Activated T-cell treated with anti-CD3 and anti-CD28 coated beads, Interleukin-2, amount 50 U/mL, for 24 hours (primary cell): Measurements from ENCODE around the gene TNFSF4.

Experiments used
- DNase-seq: peaks from one replicate; pipeline ENCODE4 v3.0.0-alpha.2; 2020
- H3K27ac Mint-ChIP-seq: 2 replicates; pipeline ENCODE4 v1.8.0; 2020; ENCODE audit warnings: mild to moderate bottlenecking, mixed read lengths
- H3K27me3 Mint-ChIP-seq: 2 replicates; pipeline ENCODE4 v1.8.0; 2020; ENCODE audit warnings: mixed read lengths
- H3K36me3 Mint-ChIP-seq: 2 replicates; pipeline ENCODE4 v1.8.0; 2020; ENCODE audit warnings: low read depth, mixed read lengths
- H3K4me1 Mint-ChIP-seq: 2 replicates; pipeline ENCODE4 v1.8.0; 2020; ENCODE audit warnings: low read depth, mixed read lengths
- H3K4me3 Mint-ChIP-seq: 2 replicates; pipeline ENCODE4 v1.8.0; 2020; ENCODE audit warnings: mild to moderate bottlenecking, moderate library complexity, mixed read lengths
- H3K9me3 Mint-ChIP-seq: 2 replicates; pipeline ENCODE4 v1.8.0; 2020; ENCODE audit warnings: mixed read lengths

Gene TNFSF4

DNA sequence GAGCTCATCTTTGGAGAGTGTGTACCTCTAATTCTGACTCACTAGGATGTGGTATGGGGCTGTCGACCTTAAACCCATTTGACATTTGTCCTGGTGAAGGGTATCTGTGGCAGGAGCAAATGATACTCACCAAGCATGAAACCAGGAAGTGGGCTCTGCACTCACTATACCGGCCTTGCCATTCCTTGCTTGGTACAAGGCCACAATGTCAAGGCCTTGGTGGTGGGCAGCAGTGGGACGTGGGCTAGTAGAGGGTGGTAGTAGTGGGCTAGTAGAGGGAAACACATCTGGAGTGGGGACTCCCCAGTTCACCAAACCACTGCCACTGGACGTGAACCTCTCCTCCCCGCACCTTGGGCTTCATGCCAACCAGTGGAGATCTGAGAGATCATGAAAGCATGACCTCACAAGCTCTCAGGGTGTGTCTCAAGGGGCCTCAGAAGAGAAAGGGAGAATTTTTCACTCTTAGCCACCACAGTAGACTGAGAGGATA lies 11.5 kb downstream of the TNFSF4 start:
- H3K4me1 Mint-ChIP-seq, result peaks cover 24% of the 10 kb centered on the region
- H3K27me3 Mint-ChIP-seq, result no peaks in the 10 kb centered on the region
- H3K4me3 Mint-ChIP-seq, result no peak overlapping the region
- peak overlapping the region; percentile 65 for H3K27ac Mint-ChIP-seq
- H3K9me3 Mint-ChIP-seq, result peaks cover 3% of the 10 kb centered on the region
- no peaks in the 10 kb centered on the region for H3K36me3 Mint-ChIP-seq
- DNase-seq, result peak; percentile 50

DNA sequence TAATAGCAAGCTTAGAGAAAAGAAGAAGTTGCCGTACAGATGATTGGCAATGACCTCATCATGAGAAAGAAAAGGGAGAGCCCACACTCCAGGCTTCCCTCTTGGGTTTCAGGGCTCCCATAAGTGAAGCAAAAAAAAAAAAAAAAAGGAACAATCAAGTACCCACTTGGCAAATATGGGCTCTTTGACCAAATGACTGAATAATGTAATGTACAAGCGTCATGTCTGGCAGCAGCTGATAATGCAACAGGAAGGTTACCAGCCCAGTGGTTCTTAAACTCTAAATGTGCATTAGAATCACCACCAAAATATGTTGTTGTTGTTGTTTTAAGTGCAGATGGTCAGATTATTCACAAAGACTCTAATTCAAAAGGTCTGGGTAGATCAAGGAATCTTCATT lies 13.5 kb downstream of the TNFSF4 start:
- no peak overlapping the region for H3K27ac Mint-ChIP-seq
- DNase-seq, result no peak
- H3K4me3 Mint-ChIP-seq, result no peak overlapping the region
- peaks cover 3% of the 10 kb centered on the region for H3K9me3 Mint-ChIP-seq
- no peaks in the 10 kb centered on the region for H3K27me3 Mint-ChIP-seq
- H3K36me3 Mint-ChIP-seq, result no peaks in the 10 kb centered on the region
- H3K4me1 Mint-ChIP-seq, result peaks cover 26% of the 10 kb centered on the region

DNA sequence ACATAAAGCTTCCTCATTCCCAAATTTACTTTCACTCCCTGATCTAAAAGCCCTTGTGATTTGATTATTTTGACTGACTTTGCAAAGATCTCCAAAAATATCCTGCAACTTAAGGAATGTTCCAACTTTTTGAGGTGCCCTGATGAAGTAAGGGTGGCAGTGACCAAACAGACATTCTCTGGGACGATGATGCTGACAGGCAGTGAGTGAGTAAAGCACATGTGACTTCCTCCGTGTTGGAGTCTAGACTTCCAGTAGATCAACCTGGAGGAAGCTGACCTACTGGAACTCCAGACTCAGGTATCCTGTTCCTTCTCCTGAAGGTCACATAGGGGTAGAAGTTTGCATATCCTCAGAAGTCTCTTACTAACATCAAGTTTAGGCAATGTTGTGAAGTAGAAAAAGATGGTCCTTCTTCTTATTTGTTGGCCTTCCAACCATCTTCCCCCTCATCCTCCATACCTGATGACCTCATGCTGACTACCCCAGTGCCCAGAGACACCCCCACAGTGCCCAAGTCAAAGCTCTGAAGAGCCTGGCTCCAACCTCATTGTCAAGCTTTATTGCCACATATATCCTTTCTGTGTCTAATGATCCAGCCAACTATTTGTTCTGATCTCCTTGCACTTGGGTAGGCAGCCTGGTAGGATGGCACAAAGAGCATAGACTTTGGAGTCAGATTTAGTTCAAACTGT lies 16.0 kb downstream of the TNFSF4 start:
- H3K9me3 Mint-ChIP-seq, result no peaks in the 10 kb centered on the region
- no peak overlapping the region for H3K4me3 Mint-ChIP-seq
- H3K27me3 Mint-ChIP-seq, result no peaks in the 10 kb centered on the region
- no peaks in the 10 kb centered on the region for H3K36me3 Mint-ChIP-seq
- DNase-seq, result no peak
- peaks cover 21% of the 10 kb centered on the region for H3K4me1 Mint-ChIP-seq
- H3K27ac Mint-ChIP-seq, result no peak overlapping the region

GRCh38 chr1:173190101-173190936 lies 16.8 kb downstream of the TNFSF4 start:
- H3K9me3 Mint-ChIP-seq, result no peaks in the 10 kb centered on the region
- no peaks in the 10 kb centered on the region for H3K27me3 Mint-ChIP-seq
- H3K4me1 Mint-ChIP-seq, result peaks cover 13% of the 10 kb centered on the region
- H3K4me3 Mint-ChIP-seq, result no peak overlapping the region
- H3K36me3 Mint-ChIP-seq, result no peaks in the 10 kb centered on the region
- no peak for DNase-seq
- no peak overlapping the region for H3K27ac Mint-ChIP-seq

DNA sequence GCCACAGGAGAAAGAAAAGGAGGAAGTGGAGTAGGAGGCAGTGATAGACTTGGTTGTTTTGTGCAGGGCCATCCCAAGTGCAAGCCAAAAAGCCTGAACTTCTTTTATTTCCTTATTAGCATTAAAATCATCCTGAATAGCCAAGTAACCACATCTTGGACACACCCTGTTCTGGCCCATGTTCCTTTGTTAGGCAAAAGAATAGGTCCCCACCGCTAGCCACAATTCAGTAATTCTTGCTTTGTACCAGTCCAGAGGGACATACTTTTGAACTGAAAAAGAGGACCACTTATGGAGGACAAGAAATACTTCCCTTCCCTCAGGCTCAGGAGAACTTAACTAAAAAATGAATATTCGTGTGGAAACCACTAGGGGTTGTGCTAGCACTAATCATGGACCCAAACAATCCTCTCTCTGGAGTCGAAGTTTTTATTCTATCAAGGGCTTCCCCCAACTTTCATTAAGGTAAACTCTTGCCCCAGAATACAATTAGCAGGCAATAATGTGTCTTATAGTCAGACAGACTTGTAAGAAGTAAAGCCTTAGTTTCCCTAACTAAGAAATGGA lies 19.4 kb downstream of the TNFSF4 start:
- peaks cover 6% of the 10 kb centered on the region for H3K4me1 Mint-ChIP-seq
- no peaks in the 10 kb centered on the region for H3K36me3 Mint-ChIP-seq
- H3K27me3 Mint-ChIP-seq, result no peaks in the 10 kb centered on the region
- H3K9me3 Mint-ChIP-seq, result no peaks in the 10 kb centered on the region
- no peak overlapping the region for H3K4me3 Mint-ChIP-seq
- DNase-seq, result no peak
- no peak overlapping the region for H3K27ac Mint-ChIP-seq

- no peaks in the 10 kb centered on the region for H3K4me1 Mint-ChIP-seq
- no peak overlapping the region for H3K4me3 Mint-ChIP-seq
Measured at GRCh38 chr1:173181791-173182190, 25.3 kb downstream of the TNFSF4 start.

GRCh38 chr1:173176246-173176645 lies 30.9 kb downstream of the TNFSF4 start:
- H3K9me3 Mint-ChIP-seq, result peaks cover 23% of the 10 kb centered on the region
- no peak overlapping the region for H3K27ac Mint-ChIP-seq
- H3K36me3 Mint-ChIP-seq, result peaks cover 7% of the 10 kb centered on the region
- H3K4me3 Mint-ChIP-seq, result no peak overlapping the region
- no peak for DNase-seq
- H3K4me1 Mint-ChIP-seq, result peaks cover 1% of the 10 kb centered on the region
- no peaks in the 10 kb centered on the region for H3K27me3 Mint-ChIP-seq

More at GRCh38 chr1:173181791-173182190, 25.3 kb downstream of the TNFSF4 start:
- Mint-ChIP-seq H3K27ac (no peak overlapping the region), H3K9me3 (peaks cover 2% of the 10 kb centered on the region), H3K36me3 (no peaks in the 10 kb centered on the region), H3K27me3 (no peaks in the 10 kb centered on the region)
- DNase-seq, result no peak

- Mint-ChIP-seq H3K9me3 (peaks cover 30% of the 10 kb centered on the region), H3K27me3 (no peaks in the 10 kb centered on the region), H3K36me3 (peaks cover 7% of the 10 kb centered on the region), H3K27ac (no peak overlapping the region), H3K4me3 (no peak overlapping the region), H3K4me1 (peaks cover 1% of the 10 kb centered on the region)
- DNase-seq, result no peak
Measured at GRCh38 chr1:173175514-173176145, 31.5 kb downstream of the TNFSF4 start.

- H3K27me3 Mint-ChIP-seq, result no peaks in the 10 kb centered on the region
- peaks cover 7% of the 10 kb centered on the region for H3K36me3 Mint-ChIP-seq
- H3K27ac Mint-ChIP-seq, result no peak overlapping the region
- H3K9me3 Mint-ChIP-seq, result peaks cover 28% of the 10 kb centered on the region
- peaks cover 1% of the 10 kb centered on the region for H3K4me1 Mint-ChIP-seq
- H3K4me3 Mint-ChIP-seq, result no peak overlapping the region
- DNase-seq, result no peak
Measured at GRCh38 chr1:173173388-173173787, 33.7 kb downstream of the TNFSF4 start.

DNA sequence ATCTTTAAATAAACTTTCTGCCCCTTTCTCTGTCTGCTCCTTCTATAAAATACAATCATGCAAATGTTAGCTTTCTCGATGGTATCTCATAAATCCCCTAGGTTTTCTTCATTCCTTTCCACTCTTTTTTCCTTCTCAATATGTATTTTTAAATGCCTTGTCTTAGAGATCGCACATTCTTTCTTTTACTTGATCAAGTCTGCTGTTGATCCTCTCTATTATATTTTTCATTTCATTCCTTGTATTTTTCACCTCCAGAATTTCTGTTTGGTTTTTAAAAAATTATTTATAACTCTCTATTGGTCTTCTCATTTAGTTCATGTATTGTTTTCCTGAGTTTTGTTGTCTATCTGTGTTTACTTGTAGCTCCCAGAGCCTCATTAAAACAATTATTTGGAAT lies 36.0 kb downstream of the TNFSF4 start:
- H3K27me3 Mint-ChIP-seq, result no peaks in the 10 kb centered on the region
- DNase-seq, result no peak
- peaks cover 25% of the 10 kb centered on the region for H3K9me3 Mint-ChIP-seq
- no peak overlapping the region for H3K4me3 Mint-ChIP-seq
- no peak overlapping the region for H3K27ac Mint-ChIP-seq
- H3K4me1 Mint-ChIP-seq, result peaks cover 1% of the 10 kb centered on the region
- peaks cover 7% of the 10 kb centered on the region for H3K36me3 Mint-ChIP-seq

GRCh38 chr1:173168941-173169340 lies 38.2 kb downstream of the TNFSF4 start:
- Mint-ChIP-seq H3K27me3 (no peaks in the 10 kb centered on the region), H3K4me1 (no peaks in the 10 kb centered on the region), H3K27ac (no peak overlapping the region), H3K4me3 (no peak overlapping the region), H3K9me3 (peaks cover 17% of the 10 kb centered on the region), H3K36me3 (peaks cover 2% of the 10 kb centered on the region)
- no peak for DNase-seq

DNA sequence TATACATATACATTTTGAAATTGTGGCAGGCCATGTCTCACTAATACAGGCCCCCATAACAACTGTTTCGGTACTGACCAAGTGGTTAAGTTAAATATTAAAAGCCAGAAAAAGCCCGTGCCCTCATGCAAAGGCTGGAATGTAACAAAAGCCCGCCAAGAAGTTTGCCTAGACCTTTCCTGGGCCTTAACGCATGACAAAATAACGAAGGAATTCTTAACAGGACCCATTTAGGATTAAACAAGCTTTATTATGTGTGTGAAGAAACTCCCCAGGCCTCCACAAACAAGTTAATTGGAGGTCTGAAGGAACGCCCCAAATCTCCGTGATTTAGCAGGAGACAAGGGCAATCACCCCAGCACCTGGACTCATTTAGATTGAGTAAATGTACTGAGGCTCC lies 42.4 kb downstream of the TNFSF4 start:
- Mint-ChIP-seq H3K4me3 (no peak overlapping the region), H3K9me3 (no peaks in the 10 kb centered on the region), H3K27ac (no peak overlapping the region), H3K27me3 (no peaks in the 10 kb centered on the region), H3K4me1 (peaks cover 5% of the 10 kb centered on the region), H3K36me3 (no peaks in the 10 kb centered on the region)
- DNase-seq, result no peak

GRCh38 chr1:173164178-173164577 lies 43.0 kb downstream of the TNFSF4 start:
- no peaks in the 10 kb centered on the region for H3K36me3 Mint-ChIP-seq
- H3K4me1 Mint-ChIP-seq, result peaks cover 5% of the 10 kb centered on the region
- H3K27me3 Mint-ChIP-seq, result no peaks in the 10 kb centered on the region
- DNase-seq, result no peak
- no peak overlapping the region for H3K27ac Mint-ChIP-seq
- no peak overlapping the region for H3K4me3 Mint-ChIP-seq
- H3K9me3 Mint-ChIP-seq, result no peaks in the 10 kb centered on the region

DNA sequence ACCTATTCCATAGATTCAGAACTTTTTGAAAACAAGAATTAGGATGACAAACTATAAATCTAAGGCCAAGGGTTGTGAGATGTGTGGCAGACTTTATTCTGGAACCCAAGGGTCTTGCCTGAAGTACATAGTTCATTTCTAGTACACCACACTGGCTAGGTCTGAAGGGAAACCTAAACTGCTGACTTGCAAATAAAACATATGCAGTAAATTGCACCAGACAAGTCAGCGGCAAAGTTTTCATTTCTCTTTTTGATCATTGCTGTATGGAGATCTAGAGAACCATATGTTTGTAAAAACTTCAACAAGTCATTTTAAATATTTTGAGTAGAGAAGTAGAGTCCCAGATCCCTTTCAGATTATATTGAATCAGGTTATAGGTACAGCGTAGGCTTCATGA lies 43.9 kb downstream of the TNFSF4 start:
- H3K4me1 Mint-ChIP-seq, result peaks cover 5% of the 10 kb centered on the region
- H3K36me3 Mint-ChIP-seq, result no peaks in the 10 kb centered on the region
- H3K27me3 Mint-ChIP-seq, result no peaks in the 10 kb centered on the region
- DNase-seq, result no peak
- H3K4me3 Mint-ChIP-seq, result no peak overlapping the region
- H3K9me3 Mint-ChIP-seq, result no peaks in the 10 kb centered on the region
- no peak overlapping the region for H3K27ac Mint-ChIP-seq
